GM19035 (cell line): ENCODE data around the gene NEK10.
"Not testable (repeated sequence)": the region's sequence is repeated elsewhere in the genome, so short reads cannot be mapped to it uniquely, and the experiment has no call there.

Experiments
- ATAC-seq: cut with Tn5 transposase; IDR thresholded peaks from one replicate; pipeline ENCODE4 v1.9.1; 2021; ENCODE audit not compliant: unreplicated experiment

Gene NEK10

GRCh38 chr3:27368831-27369607, at the start of gene NEK10:
Gene NEK10 (minus strand): TSS chr3:27369383. CDS start chr3:27352882, 16,501 bp downstream.
- ATAC-seq = peak; percentile 100

- ATAC-seq = no peak
Observed at GRCh38 chr3:27415202-27415601, 46.0 kb upstream of the NEK10 start.

DNA sequence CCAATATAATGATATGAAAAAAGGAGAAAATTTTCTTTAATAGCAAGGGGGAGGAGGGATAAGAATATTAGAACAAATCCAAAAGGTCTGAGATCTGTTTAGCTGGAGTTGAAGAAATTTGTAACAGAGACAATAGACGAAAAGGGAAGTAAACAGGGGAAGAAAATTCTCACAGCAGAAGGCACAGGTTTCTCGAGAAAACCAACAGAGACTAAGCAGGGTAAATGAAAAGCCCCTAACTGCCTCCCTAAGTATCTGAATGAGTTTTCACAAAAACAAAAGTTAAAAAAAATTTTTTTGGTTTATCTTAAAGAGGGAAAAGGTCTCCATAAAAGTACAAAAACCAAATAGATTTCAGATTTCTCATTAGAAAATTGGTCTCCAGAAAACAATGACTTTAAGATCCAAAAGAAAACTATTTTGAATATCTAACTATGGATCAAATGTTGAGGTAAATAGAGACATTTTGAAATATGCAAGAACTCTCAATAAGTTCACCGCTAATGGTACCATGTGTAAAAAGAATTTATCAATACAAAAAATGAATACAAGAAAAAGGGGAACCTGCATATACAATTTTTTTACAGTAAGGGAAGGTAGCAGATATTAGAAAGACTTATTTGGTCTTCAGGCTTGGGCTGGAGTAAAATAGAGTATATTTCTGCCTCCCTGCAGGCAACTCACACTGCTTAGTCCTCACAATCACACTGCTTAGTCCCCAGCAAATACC, 23.9 kb upstream of the NEK10 start:
- ATAC-seq = no peak

GRCh38 chr3:27392414-27392813, 23.2 kb upstream of the NEK10 start:
- not testable (repeated sequence) for ATAC-seq

DNA sequence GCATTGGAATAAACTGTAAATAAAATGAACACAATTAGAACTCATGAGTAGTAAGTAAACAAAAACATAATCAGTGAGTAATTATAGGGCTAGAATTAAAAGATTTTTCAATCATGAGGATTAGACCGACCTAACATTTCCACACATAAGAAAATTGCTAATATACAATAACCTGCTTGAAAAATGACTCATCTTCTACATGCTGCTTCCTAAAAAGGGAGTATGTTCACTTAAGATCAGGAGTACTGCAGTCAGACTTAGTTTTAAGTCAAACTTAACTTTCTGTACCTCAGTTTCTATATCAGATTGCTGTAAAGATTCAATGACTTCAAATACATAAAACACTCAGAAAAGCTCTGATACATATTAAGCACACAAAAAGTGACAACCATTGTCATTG, 22.6 kb upstream of the NEK10 start:
- ATAC-seq = no peak

GRCh38 chr3:27387625-27388024, 18.4 kb upstream of the NEK10 start:
- ATAC-seq = no peak

GRCh38 chr3:27385504-27385903, 16.3 kb upstream of the NEK10 start:
- no peak for ATAC-seq

- no peak for ATAC-seq
Observed at GRCh38 chr3:27384191-27384590, 15.0 kb upstream of the NEK10 start.

DNA sequence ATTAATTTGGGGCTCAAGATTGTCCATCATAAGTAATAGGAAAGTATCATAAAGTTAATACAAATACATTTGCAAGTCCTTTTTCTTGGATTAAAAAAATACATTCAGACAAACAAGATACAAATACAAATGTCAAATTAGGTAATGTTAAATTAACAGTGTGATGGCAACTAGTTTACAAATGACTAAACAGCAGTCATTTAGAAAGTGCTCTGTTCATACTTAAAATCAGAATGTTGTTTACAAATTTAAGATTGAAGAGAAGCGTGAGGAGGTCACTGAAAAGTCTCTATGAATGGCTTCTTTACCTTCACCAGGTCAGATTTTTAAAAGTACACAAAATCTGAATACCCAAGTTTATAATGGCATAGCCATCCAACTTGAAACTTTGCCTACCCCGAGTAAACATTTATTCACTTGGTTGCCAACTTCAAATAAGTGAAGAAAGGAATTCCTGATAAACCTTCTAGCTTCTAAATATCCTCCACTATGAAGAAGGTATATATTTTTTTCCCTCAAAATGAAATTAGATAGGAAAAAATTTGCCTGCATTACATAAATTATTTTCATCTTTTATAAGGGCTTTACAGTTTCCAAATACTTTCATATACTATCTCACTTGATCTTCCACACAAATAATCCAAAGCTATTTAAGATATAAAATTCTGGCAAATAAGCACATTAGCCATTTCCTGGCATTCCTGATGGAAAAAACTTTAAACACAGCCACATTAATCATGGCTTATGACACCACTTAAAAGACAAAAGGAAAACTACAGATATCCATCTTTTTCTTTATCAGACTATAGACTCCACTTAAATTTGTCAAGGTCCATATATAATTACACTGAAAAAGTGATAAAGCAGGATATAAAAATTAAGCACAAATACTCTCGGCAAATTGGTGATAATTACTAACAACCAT, 11.5 kb upstream of the NEK10 start:
- peak; percentile 62 for ATAC-seq

DNA sequence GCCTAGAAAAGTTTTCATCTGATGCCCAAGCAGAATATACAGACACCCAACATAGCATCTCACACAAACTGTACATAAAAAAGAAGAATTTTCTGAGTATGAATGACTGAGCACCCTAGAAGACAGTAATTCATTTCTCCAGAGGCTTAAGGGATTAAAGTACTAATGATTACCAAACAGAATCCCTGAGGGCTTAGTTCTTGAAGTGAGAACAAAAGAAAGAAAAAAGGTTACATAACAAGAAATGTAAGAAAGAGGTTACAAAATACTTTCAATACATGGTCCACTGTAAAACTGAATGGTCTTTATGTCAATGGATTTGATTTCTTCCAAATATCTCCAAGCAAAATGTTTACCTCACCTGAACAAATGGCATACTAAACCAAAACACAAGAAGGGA, 9.1 kb upstream of the NEK10 start:
- no peak for ATAC-seq

DNA sequence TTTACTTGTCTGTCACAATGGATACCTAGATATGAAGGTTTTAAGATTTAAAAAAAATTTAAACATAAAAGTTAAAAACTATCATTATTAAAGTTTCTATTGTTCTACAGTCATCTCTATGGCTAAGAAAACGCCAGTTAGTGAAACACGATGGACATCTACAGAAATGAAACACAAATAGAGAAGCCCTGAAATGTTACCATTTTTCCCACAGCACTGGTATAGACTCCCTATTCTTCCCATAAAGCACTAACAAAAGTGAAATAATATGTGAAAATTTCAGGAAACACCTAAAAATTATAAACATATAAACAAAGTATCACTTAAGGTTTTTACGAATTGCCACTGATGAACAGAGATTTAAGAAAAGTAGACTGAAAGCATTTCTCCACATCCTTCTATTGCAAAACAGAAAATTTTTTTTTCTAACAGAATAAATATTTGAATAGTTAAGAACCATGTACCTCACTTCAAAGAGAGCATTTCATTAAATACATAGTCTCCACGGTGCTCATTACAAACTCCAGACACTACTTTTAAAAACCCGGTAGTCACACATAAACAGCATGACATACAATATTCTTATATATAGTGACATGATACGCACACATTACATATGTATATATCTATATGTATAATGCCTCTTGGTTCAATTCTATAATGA, 7.1 kb upstream of the NEK10 start:
- ATAC-seq = no peak

DNA sequence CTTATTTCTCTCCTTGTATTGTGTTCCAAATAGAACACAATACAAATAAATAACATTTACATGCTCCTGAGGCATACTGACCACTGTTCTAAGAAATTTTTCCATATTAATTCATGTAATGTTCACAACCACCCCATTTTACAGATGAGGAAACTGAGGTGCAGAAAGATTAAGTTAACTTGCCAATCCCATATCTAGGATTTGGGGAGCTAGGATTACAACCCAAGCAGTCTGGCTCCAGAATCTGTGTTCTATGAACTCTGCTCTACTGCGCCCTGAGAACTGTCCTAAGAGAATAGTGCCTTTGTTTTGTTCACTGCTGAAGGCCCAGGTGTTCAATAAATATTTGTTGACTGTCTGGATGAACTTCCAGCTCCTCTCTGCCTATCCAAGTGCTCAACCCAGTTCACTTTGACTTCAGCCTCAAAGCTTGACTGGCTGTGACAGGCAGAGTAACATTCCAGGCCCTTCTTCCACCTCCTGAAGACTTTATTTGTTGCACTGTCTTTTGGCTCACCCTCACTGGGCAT, 3.1 kb downstream of the NEK10 start:
- no peak for ATAC-seq

- peak; percentile 55 for ATAC-seq
Observed at GRCh38 chr3:27360113-27361078, 8.8 kb downstream of the NEK10 start.

- ATAC-seq = no peak
Observed at GRCh38 chr3:27358372-27358771, 10.8 kb downstream of the NEK10 start.

DNA sequence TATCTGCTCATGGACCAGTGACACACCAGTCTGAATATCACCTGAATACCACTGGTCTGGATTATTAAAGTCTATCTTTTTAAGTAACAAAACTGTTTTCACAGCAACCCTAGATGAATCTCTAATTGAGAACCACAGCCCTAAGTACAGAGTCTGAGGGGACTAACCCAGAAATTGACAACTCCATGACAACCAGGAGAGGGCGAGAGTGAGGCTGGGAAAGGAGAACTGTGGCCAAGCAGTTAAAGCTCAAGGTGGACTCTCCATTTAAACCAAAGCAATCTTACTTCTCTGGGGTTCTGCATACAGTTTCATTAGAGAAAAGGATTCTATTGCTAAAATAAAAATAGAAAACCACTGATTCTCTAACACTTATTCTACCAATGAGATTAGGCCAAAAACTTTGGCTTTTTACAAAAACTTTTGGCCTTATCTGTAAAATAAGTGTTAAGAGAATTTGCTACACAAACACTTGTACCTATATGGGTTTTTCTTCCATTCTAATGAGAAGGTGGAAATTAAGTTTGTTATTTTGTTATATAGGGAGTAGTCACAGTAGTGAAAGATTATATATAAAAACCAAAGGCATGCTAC, 11.4 kb downstream of the NEK10 start:
- peak; percentile 88 for ATAC-seq

- ATAC-seq = no peak
Observed at GRCh38 chr3:27356976-27357375, 12.2 kb downstream of the NEK10 start.

- ATAC-seq = no peak
Observed at GRCh38 chr3:27354588-27355203, 14.5 kb downstream of the NEK10 start.

DNA sequence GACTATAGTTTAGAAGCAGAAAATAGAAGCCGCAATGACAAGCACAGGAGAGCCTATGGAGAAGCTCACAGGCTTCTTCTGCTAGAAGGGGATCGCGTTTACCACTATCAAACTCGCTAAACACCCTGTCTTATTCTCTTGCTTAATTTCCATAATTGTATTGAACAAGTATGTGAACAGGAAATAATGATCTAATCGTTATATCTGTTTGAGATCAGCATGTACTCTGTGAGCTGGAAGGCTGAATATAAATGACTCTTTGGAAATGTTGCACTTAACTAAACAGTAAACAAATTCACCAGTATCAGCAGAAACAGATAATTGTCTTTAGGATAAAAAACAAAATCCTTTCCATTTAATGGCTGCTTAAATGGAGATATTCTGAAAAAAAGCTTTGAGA, 15.0 kb downstream of the NEK10 start:
- ATAC-seq = no peak

DNA sequence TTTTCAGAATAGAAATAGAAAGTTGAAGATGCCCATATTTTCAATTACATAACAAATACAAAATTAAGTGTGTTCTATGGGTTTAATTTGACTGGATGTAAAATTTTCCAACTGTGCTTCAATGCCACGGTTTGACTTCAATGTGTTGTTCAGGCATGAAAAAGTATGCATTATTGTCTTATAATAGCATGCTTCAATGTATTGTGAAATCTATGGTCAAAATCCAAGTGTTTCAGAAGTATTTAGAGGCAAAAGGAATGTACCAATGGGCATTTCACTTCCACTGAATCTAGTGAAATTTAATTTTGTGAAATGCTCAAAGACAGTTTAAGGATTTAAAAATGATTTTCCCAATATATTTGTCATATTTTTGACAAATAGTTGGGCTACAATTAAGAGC, 16.0 kb downstream of the NEK10 start:
- ATAC-seq = no peak
